Right kidney (tissue), 9 donors: ENCODE measurements around the gene FTSJ3.
"Not testable (repeated sequence)": the region's sequence is repeated elsewhere in the genome, so short reads cannot be mapped to it uniquely, and the experiment has no call there.

Experiments
- DNase-seq: peaks from one replicate; pipeline ENCODE4 v3.0.0-alpha.2; 2016
- long read RNA-seq, 8 donors: transcript quantifications; one replicate each; lab custom pipeline, GENCODE V29; 2026

The FTSJ3 gene
- long read RNA-seq, donor 1, transcript FTSJ3-201 (21 exons, 3,559 nt) = major isoform, 10 of 281 reads
- long read RNA-seq, donor 1, partial matches to known transcripts = 190 of 281 reads
- long read RNA-seq, donor 1, other reads (novel, unspliced or antisense) = 80 of 281 reads
- long read RNA-seq, donor 2, partial matches to known transcripts = 11 of 13 reads
- long read RNA-seq, donor 2, other reads (novel, unspliced or antisense) = 0 of 13 reads
- long read RNA-seq, donor 3, partial matches to known transcripts = 5 of 7 reads
- long read RNA-seq, donor 3, other reads (novel, unspliced or antisense) = 0 of 7 reads
- long read RNA-seq, donor 4, partial matches to known transcripts = 56 of 59 reads
- long read RNA-seq, donor 4, other reads (novel, unspliced or antisense) = 0 of 59 reads
- long read RNA-seq, donor 5, partial matches to known transcripts = 331 of 348 reads
- long read RNA-seq, donor 5, other reads (novel, unspliced or antisense) = 13 of 348 reads
- long read RNA-seq, donor 6, partial matches to known transcripts = 13 of 16 reads
- long read RNA-seq, donor 6, other reads (novel, unspliced or antisense) = 0 of 16 reads
- long read RNA-seq, donor 7 = 0 reads
- long read RNA-seq, donor 8, transcript FTSJ3-201 (21 exons, 3,559 nt) = major isoform, 6 of 197 reads
- long read RNA-seq, donor 8, partial matches to known transcripts = 180 of 197 reads
- long read RNA-seq, donor 8, other reads (novel, unspliced or antisense) = 10 of 197 reads

GRCh38 chr17:63827002-63827800 lies at the start of gene FTSJ3, which contains the start of gene PSMC5:
FTSJ3 (minus strand) TSS chr17:63827663; CDS start chr17:63826902, 761 bp downstream.
PSMC5 (plus strand) TSS chr17:63827431; CDS start chr17:63827491, 60 bp downstream.
- peak; percentile 100 for DNase-seq

- not testable (repeated sequence) for DNase-seq
Measured at GRCh38 chr17:63874693-63875092, 47.2 kb upstream of the FTSJ3 start.

- DNase-seq = not testable (repeated sequence)
Measured at GRCh38 chr17:63874061-63874626, 46.7 kb upstream of the FTSJ3 start.

- not testable (repeated sequence) for DNase-seq
Measured at GRCh38 chr17:63873577-63873976, 46.1 kb upstream of the FTSJ3 start, which contains the start of gene CSH2. CSH2 (minus strand) TSS chr17:63873677; CDS start chr17:63873614, 63 bp downstream.

GRCh38 chr17:63871646-63872365 lies 44.3 kb upstream of the FTSJ3 start:
- not testable (repeated sequence) for DNase-seq

- DNase-seq = not testable (repeated sequence)
Measured at GRCh38 chr17:63870292-63870665, 42.8 kb upstream of the FTSJ3 start.

- not testable (repeated sequence) for DNase-seq
Measured at GRCh38 chr17:63869491-63870291, 42.2 kb upstream of the FTSJ3 start.

- DNase-seq = not testable (repeated sequence)
Measured at GRCh38 chr17:63866625-63867024, 39.2 kb upstream of the FTSJ3 start.

GRCh38 chr17:63859257-63859656 lies 31.8 kb upstream of the FTSJ3 start:
- DNase-seq = no peak

- DNase-seq = not testable (repeated sequence)
Measured at GRCh38 chr17:63856425-63856824, 29.0 kb upstream of the FTSJ3 start.

GRCh38 chr17:63855185-63855584 lies 27.7 kb upstream of the FTSJ3 start:
- no peak for DNase-seq

GRCh38 chr17:63854709-63855108 lies 27.2 kb upstream of the FTSJ3 start:
- no peak for DNase-seq

- no peak for DNase-seq
Measured at GRCh38 chr17:63853260-63853659, 25.8 kb upstream of the FTSJ3 start.

- DNase-seq = no peak
Measured at GRCh38 chr17:63850401-63850800, 22.9 kb upstream of the FTSJ3 start.

- peak; percentile 91 for DNase-seq
Measured at GRCh38 chr17:63848834-63849689, 21.6 kb upstream of the FTSJ3 start.

- DNase-seq = no peak
Measured at GRCh38 chr17:63847525-63848249, 20.2 kb upstream of the FTSJ3 start.

GRCh38 chr17:63845509-63845908 lies 18.0 kb upstream of the FTSJ3 start:
- no peak for DNase-seq

GRCh38 chr17:63843910-63844677 lies 16.6 kb upstream of the FTSJ3 start:
- DNase-seq = no peak
